Measurements from ENCODE around the gene METAP2. TPM values are rescaled to one million over a fixed set of nuclear protein-coding genes. Genes with fewer than 3 reads are reported as not detected.

METAP2 gene
- total and polyA plus RNA-seq, 2 experiments from 2014 or later = 111 to 159 TPM

DNA sequence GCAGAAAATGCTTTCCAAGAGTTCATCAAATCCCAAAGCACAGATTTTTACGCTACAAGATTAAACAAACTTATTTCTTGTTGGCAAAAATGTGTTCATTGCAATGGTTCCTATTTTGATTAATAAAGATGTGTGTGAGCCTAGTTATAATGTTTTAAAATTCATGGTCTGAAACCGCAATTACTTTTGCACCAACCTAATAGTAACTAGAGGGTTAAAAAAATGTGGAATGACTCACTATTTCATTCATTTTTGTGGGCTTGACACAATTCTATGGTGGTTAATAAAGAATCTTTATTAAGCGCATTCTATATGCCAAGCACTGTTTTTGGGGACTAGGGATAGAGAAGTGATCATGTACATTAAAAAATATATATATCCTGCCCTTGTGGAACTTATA lies 38.6 kb upstream of the METAP2 start:
- DNase-seq (ENCODE audit: low spot score) (no peak), ATAC-seq (no peak)
- Mint-ChIP-seq H3K9me3 (no peaks in the 10 kb centered on the region), H3K27me3 (ENCODE audit: insufficient read depth, low read depth, poor library complexity) (peaks cover 4% of the 10 kb centered on the region), H3K36me3 (ENCODE audit: low read depth) (no peaks in the 10 kb centered on the region), H3K4me1 (no peaks in the 10 kb centered on the region), H3K27ac (no peak overlapping the region), H3K4me3 (no peak overlapping the region)
- no peak overlapping the region for H3K4me3 ChIP-seq
- no peaks in the 10 kb centered on the region for H3F3A ChIP-seq (replicated peaks; ENCODE audit: low read depth)
- H4K20me1 ChIP-seq (replicated peaks; ENCODE audit: insufficient read depth) = no peaks in the 10 kb centered on the region
- H3K27me3 ChIP-seq (ENCODE audit: insufficient read depth) = no peaks in the 10 kb centered on the region
- no peak overlapping the region for H3K27ac ChIP-seq (ENCODE audit: low read depth)
- H3K79me2 ChIP-seq (replicated peaks; ENCODE audit: insufficient read depth) = no peaks in the 10 kb centered on the region
- H3K36me3 ChIP-seq (ENCODE audit: insufficient read depth) = no peaks in the 10 kb centered on the region
- no peaks in the 10 kb centered on the region for H3K4me1 ChIP-seq (ENCODE audit: insufficient read depth)
- no peaks in the 10 kb centered on the region for H3K9me2 ChIP-seq (ENCODE audit: insufficient read depth)
- no peak overlapping the region for H3K4me2 ChIP-seq
- no peak overlapping the region for H2AFZ ChIP-seq
- TF ChIP-seq EZH2phosphoT487 (IDR thresholded peaks at IDR 0.05; ENCODE audit: unreplicated experiment) (no peak), NANOG (IDR thresholded peaks at IDR 0.05; ENCODE audit: borderline replicate concordance) (no peak), CREB1 (CRISPR knock-in tag; IDR thresholded peaks at IDR 0.05; ENCODE audit: low read depth) (no peak), EZH2 (IDR thresholded peaks at IDR 0.05; ENCODE audit: low read depth, unreplicated experiment) (no peak), STAT1 (IDR thresholded peaks at IDR 0.05; ENCODE audit: unreplicated experiment) (no peak), JUNB (IDR thresholded peaks at IDR 0.05; ENCODE audit: unreplicated experiment) (no peak), ZNF331 (CRISPR knock-in tag; IDR thresholded peaks at IDR 0.05; ENCODE audit: low read depth) (no peak), POLR2AphosphoS5 (IDR thresholded peaks at IDR 0.05; ENCODE audit: low read depth) (no peak), ZNF114 (CRISPR knock-in tag; IDR thresholded peaks at IDR 0.05) (no peak)
- TF ChIP-seq, protein P1, sequence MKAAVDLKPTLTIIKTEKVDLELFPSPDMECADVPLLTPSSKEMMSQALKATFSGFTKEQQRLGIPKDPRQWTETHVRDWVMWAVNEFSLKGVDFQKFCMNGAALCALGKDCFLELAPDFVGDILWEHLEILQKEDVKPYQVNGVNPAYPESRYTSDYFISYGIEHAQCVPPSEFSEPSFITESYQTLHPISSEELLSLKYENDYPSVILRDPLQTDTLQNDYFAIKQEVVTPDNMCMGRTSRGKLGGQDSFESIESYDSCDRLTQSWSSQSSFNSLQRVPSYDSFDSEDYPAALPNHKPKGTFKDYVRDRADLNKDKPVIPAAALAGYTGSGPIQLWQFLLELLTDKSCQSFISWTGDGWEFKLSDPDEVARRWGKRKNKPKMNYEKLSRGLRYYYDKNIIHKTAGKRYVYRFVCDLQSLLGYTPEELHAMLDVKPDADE (IDR thresholded peaks at IDR 0.05) = no peak
- TF ChIP-seq, protein P2, sequence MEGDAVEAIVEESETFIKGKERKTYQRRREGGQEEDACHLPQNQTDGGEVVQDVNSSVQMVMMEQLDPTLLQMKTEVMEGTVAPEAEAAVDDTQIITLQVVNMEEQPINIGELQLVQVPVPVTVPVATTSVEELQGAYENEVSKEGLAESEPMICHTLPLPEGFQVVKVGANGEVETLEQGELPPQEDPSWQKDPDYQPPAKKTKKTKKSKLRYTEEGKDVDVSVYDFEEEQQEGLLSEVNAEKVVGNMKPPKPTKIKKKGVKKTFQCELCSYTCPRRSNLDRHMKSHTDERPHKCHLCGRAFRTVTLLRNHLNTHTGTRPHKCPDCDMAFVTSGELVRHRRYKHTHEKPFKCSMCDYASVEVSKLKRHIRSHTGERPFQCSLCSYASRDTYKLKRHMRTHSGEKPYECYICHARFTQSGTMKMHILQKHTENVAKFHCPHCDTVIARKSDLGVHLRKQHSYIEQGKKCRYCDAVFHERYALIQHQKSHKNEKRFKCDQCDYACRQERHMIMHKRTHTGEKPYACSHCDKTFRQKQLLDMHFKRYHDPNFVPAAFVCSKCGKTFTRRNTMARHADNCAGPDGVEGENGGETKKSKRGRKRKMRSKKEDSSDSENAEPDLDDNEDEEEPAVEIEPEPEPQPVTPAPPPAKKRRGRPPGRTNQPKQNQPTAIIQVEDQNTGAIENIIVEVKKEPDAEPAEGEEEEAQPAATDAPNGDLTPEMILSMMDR (conservative IDR thresholded peaks at IDR 0.05; ENCODE audit: low read depth in 2 of 2) = no peak
- TF ChIP-seq, protein P3, sequence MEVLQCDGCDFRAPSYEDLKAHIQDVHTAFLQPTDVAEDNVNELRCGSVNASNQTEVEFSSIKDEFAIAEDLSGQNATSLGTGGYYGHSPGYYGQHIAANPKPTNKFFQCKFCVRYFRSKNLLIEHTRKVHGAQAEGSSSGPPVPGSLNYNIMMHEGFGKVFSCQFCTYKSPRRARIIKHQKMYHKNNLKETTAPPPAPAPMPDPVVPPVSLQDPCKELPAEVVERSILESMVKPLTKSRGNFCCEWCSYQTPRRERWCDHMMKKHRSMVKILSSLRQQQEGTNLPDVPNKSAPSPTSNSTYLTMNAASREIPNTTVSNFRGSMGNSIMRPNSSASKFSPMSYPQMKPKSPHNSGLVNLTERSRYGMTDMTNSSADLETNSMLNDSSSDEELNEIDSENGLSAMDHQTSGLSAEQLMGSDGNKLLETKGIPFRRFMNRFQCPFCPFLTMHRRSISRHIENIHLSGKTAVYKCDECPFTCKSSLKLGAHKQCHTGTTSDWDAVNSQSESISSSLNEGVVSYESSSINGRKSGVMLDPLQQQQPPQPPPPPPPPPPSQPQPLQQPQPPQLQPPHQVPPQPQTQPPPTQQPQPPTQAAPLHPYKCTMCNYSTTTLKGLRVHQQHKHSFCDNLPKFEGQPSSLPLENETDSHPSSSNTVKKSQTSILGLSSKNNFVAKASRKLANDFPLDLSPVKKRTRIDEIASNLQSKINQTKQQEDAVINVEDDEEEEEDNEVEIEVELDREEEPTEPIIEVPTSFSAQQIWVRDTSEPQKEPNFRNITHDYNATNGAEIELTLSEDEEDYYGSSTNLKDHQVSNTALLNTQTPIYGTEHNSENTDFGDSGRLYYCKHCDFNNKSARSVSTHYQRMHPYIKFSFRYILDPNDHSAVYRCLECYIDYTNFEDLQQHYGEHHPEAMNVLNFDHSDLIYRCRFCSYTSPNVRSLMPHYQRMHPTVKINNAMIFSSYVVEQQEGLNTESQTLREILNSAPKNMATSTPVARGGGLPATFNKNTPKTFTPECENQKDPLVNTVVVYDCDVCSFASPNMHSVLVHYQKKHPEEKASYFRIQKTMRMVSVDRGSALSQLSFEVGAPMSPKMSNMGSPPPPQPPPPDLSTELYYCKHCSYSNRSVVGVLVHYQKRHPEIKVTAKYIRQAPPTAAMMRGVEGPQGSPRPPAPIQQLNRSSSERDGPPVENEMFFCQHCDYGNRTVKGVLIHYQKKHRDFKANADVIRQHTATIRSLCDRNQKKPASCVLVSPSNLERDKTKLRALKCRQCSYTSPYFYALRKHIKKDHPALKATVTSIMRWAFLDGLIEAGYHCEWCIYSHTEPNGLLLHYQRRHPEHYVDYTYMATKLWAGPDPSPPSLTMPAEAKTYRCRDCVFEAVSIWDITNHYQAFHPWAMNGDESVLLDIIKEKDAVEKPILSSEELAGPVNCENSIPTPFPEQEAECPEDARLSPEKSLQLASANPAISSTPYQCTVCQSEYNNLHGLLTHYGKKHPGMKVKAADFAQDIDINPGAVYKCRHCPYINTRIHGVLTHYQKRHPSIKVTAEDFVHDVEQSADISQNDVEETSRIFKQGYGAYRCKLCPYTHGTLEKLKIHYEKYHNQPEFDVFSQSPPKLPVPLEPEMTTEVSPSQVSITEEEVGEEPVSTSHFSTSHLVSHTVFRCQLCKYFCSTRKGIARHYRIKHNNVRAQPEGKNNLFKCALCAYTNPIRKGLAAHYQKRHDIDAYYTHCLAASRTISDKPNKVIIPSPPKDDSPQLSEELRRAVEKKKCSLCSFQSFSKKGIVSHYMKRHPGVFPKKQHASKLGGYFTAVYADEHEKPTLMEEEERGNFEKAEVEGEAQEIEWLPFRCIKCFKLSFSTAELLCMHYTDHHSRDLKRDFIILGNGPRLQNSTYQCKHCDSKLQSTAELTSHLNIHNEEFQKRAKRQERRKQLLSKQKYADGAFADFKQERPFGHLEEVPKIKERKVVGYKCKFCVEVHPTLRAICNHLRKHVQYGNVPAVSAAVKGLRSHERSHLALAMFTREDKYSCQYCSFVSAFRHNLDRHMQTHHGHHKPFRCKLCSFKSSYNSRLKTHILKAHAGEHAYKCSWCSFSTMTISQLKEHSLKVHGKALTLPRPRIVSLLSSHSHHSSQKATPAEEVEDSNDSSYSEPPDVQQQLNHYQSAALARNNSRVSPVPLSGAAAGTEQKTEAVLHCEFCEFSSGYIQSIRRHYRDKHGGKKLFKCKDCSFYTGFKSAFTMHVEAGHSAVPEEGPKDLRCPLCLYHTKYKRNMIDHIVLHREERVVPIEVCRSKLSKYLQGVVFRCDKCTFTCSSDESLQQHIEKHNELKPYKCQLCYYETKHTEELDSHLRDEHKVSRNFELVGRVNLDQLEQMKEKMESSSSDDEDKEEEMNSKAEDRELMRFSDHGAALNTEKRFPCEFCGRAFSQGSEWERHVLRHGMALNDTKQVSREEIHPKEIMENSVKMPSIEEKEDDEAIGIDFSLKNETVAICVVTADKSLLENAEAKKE (CRISPR knock-in tag; IDR thresholded peaks at IDR 0.05) = no peak
- TF ChIP-seq, protein P4, sequence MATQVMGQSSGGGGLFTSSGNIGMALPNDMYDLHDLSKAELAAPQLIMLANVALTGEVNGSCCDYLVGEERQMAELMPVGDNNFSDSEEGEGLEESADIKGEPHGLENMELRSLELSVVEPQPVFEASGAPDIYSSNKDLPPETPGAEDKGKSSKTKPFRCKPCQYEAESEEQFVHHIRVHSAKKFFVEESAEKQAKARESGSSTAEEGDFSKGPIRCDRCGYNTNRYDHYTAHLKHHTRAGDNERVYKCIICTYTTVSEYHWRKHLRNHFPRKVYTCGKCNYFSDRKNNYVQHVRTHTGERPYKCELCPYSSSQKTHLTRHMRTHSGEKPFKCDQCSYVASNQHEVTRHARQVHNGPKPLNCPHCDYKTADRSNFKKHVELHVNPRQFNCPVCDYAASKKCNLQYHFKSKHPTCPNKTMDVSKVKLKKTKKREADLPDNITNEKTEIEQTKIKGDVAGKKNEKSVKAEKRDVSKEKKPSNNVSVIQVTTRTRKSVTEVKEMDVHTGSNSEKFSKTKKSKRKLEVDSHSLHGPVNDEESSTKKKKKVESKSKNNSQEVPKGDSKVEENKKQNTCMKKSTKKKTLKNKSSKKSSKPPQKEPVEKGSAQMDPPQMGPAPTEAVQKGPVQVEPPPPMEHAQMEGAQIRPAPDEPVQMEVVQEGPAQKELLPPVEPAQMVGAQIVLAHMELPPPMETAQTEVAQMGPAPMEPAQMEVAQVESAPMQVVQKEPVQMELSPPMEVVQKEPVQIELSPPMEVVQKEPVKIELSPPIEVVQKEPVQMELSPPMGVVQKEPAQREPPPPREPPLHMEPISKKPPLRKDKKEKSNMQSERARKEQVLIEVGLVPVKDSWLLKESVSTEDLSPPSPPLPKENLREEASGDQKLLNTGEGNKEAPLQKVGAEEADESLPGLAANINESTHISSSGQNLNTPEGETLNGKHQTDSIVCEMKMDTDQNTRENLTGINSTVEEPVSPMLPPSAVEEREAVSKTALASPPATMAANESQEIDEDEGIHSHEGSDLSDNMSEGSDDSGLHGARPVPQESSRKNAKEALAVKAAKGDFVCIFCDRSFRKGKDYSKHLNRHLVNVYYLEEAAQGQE (IDR thresholded peaks at IDR 0.05; ENCODE audit: unreplicated experiment) = no peak

Data from GM23338 (cell line).